Activated CD4-positive, alpha-beta T cell treated with anti-CD3 and anti-CD28 coated beads for 36 hours (primary cell): ENCODE data around the gene EPHA1. TPM values are rescaled to one million over a fixed set of nuclear protein-coding genes. Genes with fewer than 3 reads are reported as not detected.
A peak's percentile ranks its signal among the peaks of the same experiment; 100 is the strongest.
"Not testable (repeated sequence)": the region's sequence is repeated elsewhere in the genome, so short reads cannot be mapped to it uniquely, and the experiment has no call there.

Source experiments
- ATAC-seq: fragments of 200-7000 bp; cut with Tn5 transposase; one replicate; pipeline ENCODE4 v1.10.0; 2021; ENCODE audit warnings: mild to moderate bottlenecking, moderate library complexity
- CTCF ChIA-PET: fragments of 350-600 bp; sonication (Branson Sonifier 250); formaldehyde crosslinking; loops from one replicate; lab custom pipeline; 2021; ENCODE audit warnings: antibody characterized with exemption; lab: Charles Lee
- POLR2A ChIA-PET: fragments of 350-600 bp; sonication (Branson Sonifier 250); formaldehyde crosslinking; loops from one replicate; lab custom pipeline; 2021; ENCODE audit warnings: antibody characterized with exemption, inconsistent platforms; lab: Charles Lee
- DNase-seq: peaks from one replicate; pipeline ENCODE4 v3.0.0-alpha.2; 2020
- H3K27ac Mint-ChIP-seq: one replicate; pipeline ENCODE4 v1.8.0; 2021; ENCODE audit warnings: mixed read lengths
- H3K27me3 Mint-ChIP-seq: one replicate; pipeline ENCODE4 v1.8.0; 2021; ENCODE audit warnings: mixed read lengths
- H3K36me3 Mint-ChIP-seq: one replicate; pipeline ENCODE4 v1.8.0; 2021; ENCODE audit warnings: low read depth, mixed read lengths
- H3K4me1 Mint-ChIP-seq: one replicate; pipeline ENCODE4 v1.8.0; 2021; ENCODE audit warnings: mixed read lengths
- H3K4me3 Mint-ChIP-seq: one replicate; pipeline ENCODE4 v1.8.0; 2021; ENCODE audit warnings: mild to moderate bottlenecking, moderate library complexity, mixed read lengths
- H3K9me3 Mint-ChIP-seq: one replicate; pipeline ENCODE4 v1.8.0; 2021; ENCODE audit warnings: low read depth, mixed read lengths
- intact Hi-C, 2 experiments: fragments of 100-400 bp; cut with DNase I in 1 of 2; cut with micrococcal nuclease in 1 of 2; formaldehyde crosslinking; loops; one replicate each; pipeline versions ENCODE4 v1.14.2 to v1.15.1; 2022 to 2024; cut with DNase I, micrococcal nuclease
- total RNA-seq, 2 experiments: library from RNA; stranded (reverse); gene quantifications; one replicate each; pipeline ENCODE4 v1.2.3, GENCODE V29; 2021

Gene EPHA1
- total RNA-seq, 2 experiments from 2014 or later: 2.4 to 2.8 TPM

GRCh38 chr7:143394068-143394467 is 14.6 kb downstream of the EPHA1 start:
- Mint-ChIP-seq H3K27ac (no peak overlapping the region), H3K9me3 (no peaks in the 10 kb centered on the region), H3K4me1 (peaks cover 17% of the 10 kb centered on the region), H3K36me3 (peaks cover 27% of the 10 kb centered on the region), H3K27me3 (no peaks in the 10 kb centered on the region), H3K4me3 (no peak overlapping the region)
- intact Hi-C loops: no loop called here
- no peak for ATAC-seq
- CTCF ChIA-PET: interaction anchor here (1.0 to 2.3 kb wide), 4 partner anchors 10 to 24 kb away, joined by 3 to 11 read pairs (median 6); no protein-coding TSS in a partner anchor
- DNase-seq: no peak
- POLR2A ChIA-PET: no interaction called here

GRCh38 chr7:143393267-143394041 is 15.2 kb downstream of the EPHA1 start:
- ChIA-PET POLR2A (no interaction called here), CTCF (interaction anchor here (1.0 to 2.3 kb wide), 6 partner anchors 9 to 24 kb away, joined by 3 to 11 read pairs (median 8); no protein-coding TSS in a partner anchor)
- H3K36me3 Mint-ChIP-seq: peaks cover 29% of the 10 kb centered on the region
- intact Hi-C loops: no loop called here
- no peaks in the 10 kb centered on the region for H3K27me3 Mint-ChIP-seq
- no peaks in the 10 kb centered on the region for H3K9me3 Mint-ChIP-seq
- H3K27ac Mint-ChIP-seq: no peak overlapping the region
- H3K4me3 Mint-ChIP-seq: no peak overlapping the region
- peaks cover 17% of the 10 kb centered on the region for H3K4me1 Mint-ChIP-seq
- no peak for DNase-seq
- no peak for ATAC-seq

GRCh38 chr7:143392875-143393266 is 15.8 kb downstream of the EPHA1 start:
- POLR2A ChIA-PET: no interaction called here
- no peaks in the 10 kb centered on the region for H3K9me3 Mint-ChIP-seq
- DNase-seq: no peak
- H3K36me3 Mint-ChIP-seq: peaks cover 29% of the 10 kb centered on the region
- CTCF ChIA-PET: interaction anchor here (1.0 to 2.3 kb wide), 5 partner anchors 9 to 23 kb away, joined by 3 to 11 read pairs (median 9); no protein-coding TSS in a partner anchor
- H3K4me1 Mint-ChIP-seq: peaks cover 17% of the 10 kb centered on the region
- intact Hi-C loops: no loop called here
- no peak overlapping the region for H3K4me3 Mint-ChIP-seq
- H3K27me3 Mint-ChIP-seq: no peaks in the 10 kb centered on the region
- no peak for ATAC-seq
- no peak overlapping the region for H3K27ac Mint-ChIP-seq

- H3K36me3 Mint-ChIP-seq: peaks cover 29% of the 10 kb centered on the region
Observed at GRCh38 chr7:143392427-143392826, 16.2 kb downstream of the EPHA1 start.

GRCh38 chr7:143391462-143392404 is 16.9 kb downstream of the EPHA1 start:
- intact Hi-C loops: no loop called here
- ATAC-seq (no peak), DNase-seq (no peak)
- CTCF ChIA-PET: interaction anchor here (1.3 to 1.7 kb wide), 2 partner anchors 8 to 15 kb away, joined by 6 to 10 read pairs; no protein-coding TSS in a partner anchor
- H3K36me3 Mint-ChIP-seq: peaks cover 29% of the 10 kb centered on the region
- H3K27ac Mint-ChIP-seq: no peak overlapping the region
- no peaks in the 10 kb centered on the region for H3K27me3 Mint-ChIP-seq
- H3K4me3 Mint-ChIP-seq: no peak overlapping the region
- H3K9me3 Mint-ChIP-seq: no peaks in the 10 kb centered on the region
- peaks cover 17% of the 10 kb centered on the region for H3K4me1 Mint-ChIP-seq
- POLR2A ChIA-PET: no interaction called here

More at GRCh38 chr7:143392427-143392826, 16.2 kb downstream of the EPHA1 start:
- DNase-seq, H3K4me3 Mint-ChIP-seq, ATAC-seq, POLR2A ChIA-PET, H3K27ac Mint-ChIP-seq, H3K27me3 Mint-ChIP-seq, H3K9me3 Mint-ChIP-seq, intact Hi-C loops: not testable (repeated sequence)
- CTCF ChIA-PET: interaction anchor here (1.3 to 2.3 kb wide), 4 partner anchors 8 to 24 kb away, joined by 6 to 11 read pairs (median 10); no protein-coding TSS in a partner anchor
- peaks cover 17% of the 10 kb centered on the region for H3K4me1 Mint-ChIP-seq

- peaks cover 17% of the 10 kb centered on the region for H3K4me1 Mint-ChIP-seq
- ATAC-seq (no peak), DNase-seq (no peak)
- intact Hi-C loops: no loop called here
- H3K27me3 Mint-ChIP-seq: no peaks in the 10 kb centered on the region
- peaks cover 29% of the 10 kb centered on the region for H3K36me3 Mint-ChIP-seq
- ChIA-PET POLR2A (no interaction called here), CTCF (interaction anchor here (1.1 kb wide), 1 partner anchor 150 kb away, joined by 3 read pairs; no protein-coding TSS in a partner anchor)
- H3K4me3 Mint-ChIP-seq: no peak overlapping the region
- H3K9me3 Mint-ChIP-seq: no peaks in the 10 kb centered on the region
- H3K27ac Mint-ChIP-seq: no peak overlapping the region
Observed at GRCh38 chr7:143390773-143391317, 17.8 kb downstream of the EPHA1 start.

- CTCF ChIA-PET: interaction anchor here (1.1 kb wide), 1 partner anchor 150 kb away, joined by 3 read pairs; no protein-coding TSS in a partner anchor
- H3K9me3 Mint-ChIP-seq: no peaks in the 10 kb centered on the region
- intact Hi-C loops: no loop called here
- POLR2A ChIA-PET: no interaction called here
- peaks cover 15% of the 10 kb centered on the region for H3K4me1 Mint-ChIP-seq
- H3K4me3 Mint-ChIP-seq: no peak overlapping the region
- no peaks in the 10 kb centered on the region for H3K27me3 Mint-ChIP-seq
- ATAC-seq: no peak
- peaks cover 29% of the 10 kb centered on the region for H3K36me3 Mint-ChIP-seq
- DNase-seq: no peak
- peak overlapping the region; percentile 55 for H3K27ac Mint-ChIP-seq
Observed at GRCh38 chr7:143390104-143390772, 18.4 kb downstream of the EPHA1 start.

GRCh38 chr7:143389316-143390103 is 19.1 kb downstream of the EPHA1 start:
- intact Hi-C loops: loop anchor here in 1 of 2 experiments (10.0 kb wide), 1 partner anchor 585 kb away; no protein-coding TSS in a partner anchor
- Mint-ChIP-seq H3K4me1 (peaks cover 14% of the 10 kb centered on the region), H3K27ac (peak overlapping the region; percentile 55), H3K9me3 (no peaks in the 10 kb centered on the region), H3K4me3 (no peak overlapping the region), H3K27me3 (no peaks in the 10 kb centered on the region), H3K36me3 (peaks cover 29% of the 10 kb centered on the region)
- CTCF ChIA-PET: interaction anchor here (0.5 to 1.1 kb wide), 2 partner anchors 78 to 149 kb away, joined by 3 read pairs; no protein-coding TSS in a partner anchor
- no peak for DNase-seq
- no peak for ATAC-seq
- POLR2A ChIA-PET: interaction anchor here (0.6 kb wide), 1 partner anchor 722 kb away, joined by 3 read pairs; no protein-coding TSS in a partner anchor

- Mint-ChIP-seq H3K36me3 (peaks cover 29% of the 10 kb centered on the region), H3K4me1 (peaks cover 11% of the 10 kb centered on the region), H3K9me3 (no peaks in the 10 kb centered on the region), H3K27ac (no peak overlapping the region), H3K27me3 (no peaks in the 10 kb centered on the region), H3K4me3 (no peak overlapping the region)
- ChIA-PET POLR2A (no interaction called here), CTCF (interaction anchor here (0.5 to 0.7 kb wide), 5 partner anchors 20 to 385 kb away, joined by 3 to 5 read pairs (median 3); no protein-coding TSS in a partner anchor)
- no peak for DNase-seq
- intact Hi-C loops: loop anchor here in 1 of 2 experiments (10.0 kb wide), 1 partner anchor 584 kb away; no protein-coding TSS in a partner anchor
- ATAC-seq: no peak
Observed at GRCh38 chr7:143388491-143389101, 20.1 kb downstream of the EPHA1 start.
